PFSK-1 (cell line): Measurements from ENCODE around the gene IL6ST.

Experiments used
- FOXP2 ChIP-seq: optimal IDR thresholded peaks from 2 replicates; pipeline ENCODE3; 2011; ENCODE audit warnings: borderline replicate concordance, control low read depth, inconsistent platforms; ENCODE audit not compliant: insufficient read depth; ENCODE audit errors: extremely low read length, extremely low read depth
- POLR2AphosphoS5 ChIP-seq: IDR thresholded peaks from 2 replicates; pipeline ENCODE4 v1.6.1; 2012; ENCODE audit warnings: low read depth, mild to moderate bottlenecking, control low read depth, low read length, moderate library complexity
- SIN3A ChIP-seq: IDR thresholded peaks from 2 replicates; pipeline ENCODE4 v1.6.1; 2012; ENCODE audit warnings: mild to moderate bottlenecking, low read length, moderate library complexity, borderline replicate concordance; ENCODE audit not compliant: insufficient read depth
- TAF1 ChIP-seq: IDR thresholded peaks from 2 replicates; pipeline ENCODE4 v1.6.1; 2012; ENCODE audit warnings: low read length, control low read depth, borderline replicate concordance; ENCODE audit not compliant: insufficient read depth
- TF ChIP-seq, protein P1 (sequence below), 2 experiments: IDR thresholded peaks; 2 replicates each; pipeline versions ENCODE4 v1.6.1 to v1.8.0; 2011 to 2012; ENCODE audit warnings: low read depth in 2 of 2, low read length in 2 of 2, control low read depth in 1 of 2, inconsistent platforms in 1 of 2, mild to moderate bottlenecking in 1 of 2, moderate library complexity in 1 of 2; ENCODE audit not compliant: insufficient read depth in 1 of 2

- TF ChIP-seq, protein P1, sequence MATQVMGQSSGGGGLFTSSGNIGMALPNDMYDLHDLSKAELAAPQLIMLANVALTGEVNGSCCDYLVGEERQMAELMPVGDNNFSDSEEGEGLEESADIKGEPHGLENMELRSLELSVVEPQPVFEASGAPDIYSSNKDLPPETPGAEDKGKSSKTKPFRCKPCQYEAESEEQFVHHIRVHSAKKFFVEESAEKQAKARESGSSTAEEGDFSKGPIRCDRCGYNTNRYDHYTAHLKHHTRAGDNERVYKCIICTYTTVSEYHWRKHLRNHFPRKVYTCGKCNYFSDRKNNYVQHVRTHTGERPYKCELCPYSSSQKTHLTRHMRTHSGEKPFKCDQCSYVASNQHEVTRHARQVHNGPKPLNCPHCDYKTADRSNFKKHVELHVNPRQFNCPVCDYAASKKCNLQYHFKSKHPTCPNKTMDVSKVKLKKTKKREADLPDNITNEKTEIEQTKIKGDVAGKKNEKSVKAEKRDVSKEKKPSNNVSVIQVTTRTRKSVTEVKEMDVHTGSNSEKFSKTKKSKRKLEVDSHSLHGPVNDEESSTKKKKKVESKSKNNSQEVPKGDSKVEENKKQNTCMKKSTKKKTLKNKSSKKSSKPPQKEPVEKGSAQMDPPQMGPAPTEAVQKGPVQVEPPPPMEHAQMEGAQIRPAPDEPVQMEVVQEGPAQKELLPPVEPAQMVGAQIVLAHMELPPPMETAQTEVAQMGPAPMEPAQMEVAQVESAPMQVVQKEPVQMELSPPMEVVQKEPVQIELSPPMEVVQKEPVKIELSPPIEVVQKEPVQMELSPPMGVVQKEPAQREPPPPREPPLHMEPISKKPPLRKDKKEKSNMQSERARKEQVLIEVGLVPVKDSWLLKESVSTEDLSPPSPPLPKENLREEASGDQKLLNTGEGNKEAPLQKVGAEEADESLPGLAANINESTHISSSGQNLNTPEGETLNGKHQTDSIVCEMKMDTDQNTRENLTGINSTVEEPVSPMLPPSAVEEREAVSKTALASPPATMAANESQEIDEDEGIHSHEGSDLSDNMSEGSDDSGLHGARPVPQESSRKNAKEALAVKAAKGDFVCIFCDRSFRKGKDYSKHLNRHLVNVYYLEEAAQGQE (IDR thresholded peaks at IDR 0.05; ENCODE audit: insufficient read depth in 1 of 2, low read depth in 2 of 2, low read length in 2 of 2), result peak in 1 of 2 experiments; percentile 44; a peak in 1 of 4 replicates
- TF ChIP-seq POLR2AphosphoS5 (peak; percentile 70), TAF1 (peak; percentile 79), SIN3A (peak; percentile 30; the same call in 1 of the 2 replicates), FOXP2 (no peak)
These were observed at the start of gene IL6ST for GRCh38 chr5:55994495-55994997.
